Stimulated activated naive CD8-positive, alpha-beta T cell treated with anti-CD3 and anti-CD28 coated beads, Interleukin-15, Interleukin-2, amounts not matched to agents 100 U/mL and 50 U/mL, for 24 hours (primary cell): ENCODE data around the gene CHST12.
"Not testable (repeated sequence)": the region's sequence is repeated elsewhere in the genome, so short reads cannot be mapped to it uniquely, and the experiment has no call there.

ENCODE experiments used
- ATAC-seq: fragments of 150-1000 bp; cut with Tn5 transposase; one replicate; pipeline ENCODE4 v1.10.0; 2021
- DNase-seq: peaks from one replicate; pipeline ENCODE4 v3.0.0; 2021

The CHST12 gene

GRCh38 chr7:2403014-2403717, at the start of gene CHST12:
Gene CHST12, plus strand, starts transcription at chr7:2403611. Its CDS starts 29,029 bp downstream, at chr7:2432640.
- DNase-seq (peak; percentile 96), ATAC-seq (peak; percentile 65)

DNA sequence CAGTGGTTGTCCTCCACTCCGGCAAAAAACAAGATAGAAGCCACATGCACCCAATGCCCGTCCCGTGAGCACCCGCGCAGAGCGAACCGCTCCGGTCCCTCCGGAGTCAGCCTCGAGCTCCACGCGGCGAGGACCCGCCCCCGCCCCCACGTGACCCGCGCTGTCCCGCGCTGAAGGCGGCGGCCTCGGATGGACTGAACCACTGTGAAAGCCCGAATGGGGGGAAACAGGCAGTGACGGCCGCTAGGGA, 49.5 kb upstream of the CHST12 start:
- DNase-seq (peak; percentile 93), ATAC-seq (peak; percentile 76)

DNA sequence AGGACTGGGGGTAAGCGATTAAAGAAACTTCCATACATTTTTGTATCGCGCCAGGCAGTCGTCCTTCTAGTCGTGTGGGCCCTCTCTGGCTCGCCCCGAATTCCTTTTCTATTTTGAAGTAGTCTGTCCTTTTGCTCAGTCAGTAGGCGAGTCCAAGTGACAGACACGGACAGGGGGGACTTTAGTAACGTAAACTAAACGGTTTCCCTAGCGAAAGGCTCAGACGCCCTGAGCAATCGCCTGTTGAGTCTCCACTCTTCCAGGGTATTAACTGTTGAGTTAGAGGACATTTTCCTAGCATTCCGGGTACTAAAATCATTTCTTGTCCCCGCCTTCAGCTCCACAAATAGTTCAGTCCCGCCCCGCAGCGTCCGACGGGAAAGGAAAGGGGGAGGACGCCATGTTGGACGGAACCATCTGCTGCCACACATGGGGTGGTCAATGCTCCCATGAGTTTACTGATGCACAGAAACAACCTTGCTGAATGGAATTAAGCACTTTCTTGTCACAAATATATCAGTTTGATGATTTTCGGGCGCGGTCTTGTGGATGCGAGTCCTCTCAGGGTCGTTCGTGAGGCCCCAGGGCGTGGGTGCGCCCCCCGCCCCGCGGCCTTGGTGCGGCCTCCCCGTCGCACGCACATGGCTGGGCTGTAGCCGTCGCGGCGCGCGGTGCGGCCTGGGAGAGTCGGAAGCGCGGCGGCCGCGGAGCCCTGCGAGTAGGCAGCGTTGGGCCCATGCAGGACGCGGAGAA, 49.0 kb upstream of the CHST12 start, which contains the start of gene EIF3B:
Gene EIF3B (plus strand): TSS at position 642 of the 753 bp plus-strand sequence. CDS start 95 bp downstream, at position 737.
- DNase-seq: peak; percentile 88
- peak; percentile 92 for ATAC-seq

DNA sequence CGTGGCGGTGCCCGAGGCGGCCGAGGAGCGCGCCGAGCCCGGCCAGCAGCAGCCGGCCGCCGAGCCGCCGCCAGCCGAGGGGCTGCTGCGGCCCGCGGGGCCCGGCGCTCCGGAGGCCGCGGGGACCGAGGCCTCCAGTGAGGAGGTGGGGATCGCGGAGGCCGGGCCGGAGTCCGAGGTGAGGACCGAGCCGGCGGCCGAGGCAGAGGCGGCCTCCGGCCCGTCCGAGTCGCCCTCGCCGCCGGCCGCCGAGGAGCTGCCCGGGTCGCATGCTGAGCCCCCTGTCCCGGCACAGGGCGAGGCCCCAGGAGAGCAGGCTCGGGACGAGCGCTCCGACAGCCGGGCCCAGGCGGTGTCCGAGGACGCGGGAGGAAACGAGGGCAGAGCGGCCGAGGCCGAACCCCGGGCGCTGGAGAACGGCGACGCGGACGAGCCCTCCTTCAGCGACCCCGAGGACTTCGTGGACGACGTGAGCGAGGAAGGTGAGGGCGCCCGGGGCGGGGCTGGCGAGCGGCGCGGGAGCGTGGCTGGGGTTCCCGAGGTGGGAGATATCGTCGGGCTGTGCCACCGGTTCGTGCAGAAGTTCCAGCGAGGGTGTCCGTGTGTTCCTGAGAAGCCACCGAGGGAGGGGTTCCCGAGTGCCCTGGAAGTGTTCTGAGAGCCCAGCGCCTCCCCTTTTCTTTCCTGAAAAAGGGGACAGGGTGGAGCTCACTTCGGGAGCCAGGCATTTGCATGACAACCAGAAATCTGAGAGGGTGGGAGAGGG, 48.3 kb upstream of the CHST12 start:
- ATAC-seq: peak; percentile 3
- DNase-seq: peak; percentile 42

- ATAC-seq (no peak), DNase-seq (no peak)
Observed at GRCh38 chr7:2355705-2356008, 47.8 kb upstream of the CHST12 start.

GRCh38 chr7:2357165-2357564, 46.2 kb upstream of the CHST12 start:
- DNase-seq: no peak
- ATAC-seq: no peak

DNA sequence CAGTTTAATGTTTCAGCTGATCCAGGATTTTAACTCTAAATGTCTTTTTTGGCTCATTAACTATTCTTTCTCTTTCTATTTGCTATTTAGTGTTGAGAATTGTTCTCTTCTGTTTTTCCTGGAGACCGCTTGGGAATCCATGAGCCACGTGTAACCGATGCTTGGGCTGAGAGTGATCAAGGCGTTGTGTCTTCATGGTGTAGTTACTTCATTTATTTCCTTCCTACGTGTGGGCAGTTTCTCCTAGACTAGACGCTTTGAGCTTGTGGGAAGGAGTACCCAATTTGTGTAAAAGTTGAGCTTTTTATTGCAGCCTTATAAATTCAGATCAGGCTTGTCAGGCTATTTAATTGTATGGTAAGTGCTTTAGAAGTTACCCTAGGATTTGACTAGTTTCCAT, 45.8 kb upstream of the CHST12 start:
- DNase-seq: no peak

DNA sequence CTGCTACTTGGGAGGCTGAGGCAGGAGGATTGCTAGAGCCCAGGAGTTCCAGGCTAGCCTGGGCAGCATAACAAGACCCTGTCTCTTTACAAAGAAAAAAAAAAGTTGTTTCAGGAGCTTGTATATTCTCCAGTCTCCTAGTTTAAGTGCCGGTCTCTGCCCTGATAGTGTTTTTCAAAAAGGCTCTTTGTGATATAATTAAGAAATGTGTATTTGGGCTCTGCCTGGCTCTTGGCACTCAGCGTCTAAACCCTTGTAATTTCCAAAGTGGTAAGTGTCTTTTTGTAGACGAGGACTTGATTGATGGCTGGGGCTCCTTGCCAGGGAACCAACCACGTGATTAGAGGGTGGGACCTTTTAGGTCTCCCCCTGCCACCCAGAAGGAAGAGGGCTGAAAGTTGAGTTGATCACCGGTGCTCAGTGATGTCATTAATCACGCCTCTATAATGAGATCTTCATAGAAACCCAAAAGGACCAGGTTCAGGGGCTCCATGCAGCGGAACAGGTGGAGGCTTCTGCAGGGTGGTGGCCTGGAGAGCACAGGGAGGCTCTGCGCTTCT, 44.4 kb upstream of the CHST12 start:
- ATAC-seq (no peak), DNase-seq (no peak)

More for the DNA sequence above, 45.8 kb upstream of the CHST12 start:
- no peak for ATAC-seq

DNA sequence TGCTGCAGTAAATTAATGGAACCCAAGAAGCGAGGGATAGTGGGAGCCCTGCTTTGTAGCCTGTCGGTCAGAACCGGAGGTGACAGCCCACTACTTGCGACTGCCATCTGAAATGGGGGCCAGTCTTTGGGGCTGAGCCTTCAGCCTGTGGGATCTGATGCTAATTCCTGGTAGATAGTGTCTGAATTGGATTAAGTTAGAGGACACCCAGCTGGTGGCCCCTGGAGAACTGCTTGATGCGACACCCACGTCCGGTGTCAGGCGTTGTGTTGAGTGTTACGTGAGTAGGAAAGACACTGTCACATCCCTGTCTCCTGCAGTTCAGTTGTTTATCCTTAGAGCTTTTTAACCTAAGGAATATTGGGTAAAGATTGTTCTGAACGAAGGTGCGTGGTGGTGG, 43.8 kb upstream of the CHST12 start:
- ATAC-seq (no peak), DNase-seq (no peak)

- DNase-seq: no peak
- no peak for ATAC-seq
Observed at GRCh38 chr7:2360796-2361195, 42.6 kb upstream of the CHST12 start.

GRCh38 chr7:2362385-2363088, 40.9 kb upstream of the CHST12 start:
- ATAC-seq: no peak
- DNase-seq: no peak

DNA sequence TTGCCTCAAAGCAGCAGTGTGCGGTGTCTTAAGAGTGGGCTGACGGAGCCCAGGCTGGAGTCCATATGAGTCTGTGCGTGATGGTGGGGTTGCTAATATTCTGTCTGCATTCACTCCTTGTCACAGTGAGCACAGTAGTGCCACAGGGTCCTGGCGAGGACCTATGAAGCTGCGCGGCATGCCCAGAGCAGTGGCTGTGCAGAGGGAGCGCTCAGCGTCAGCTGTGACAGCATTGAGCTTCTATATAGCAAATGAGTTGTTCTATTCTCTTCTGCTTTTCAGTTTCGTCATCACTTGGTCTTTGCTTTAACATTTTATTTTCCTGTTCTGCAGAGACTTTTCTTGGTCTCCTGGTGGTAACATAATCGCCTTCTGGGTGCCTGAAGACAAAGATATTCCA, 34.3 kb upstream of the CHST12 start:
- ATAC-seq (no peak), DNase-seq (no peak)

- no peak for DNase-seq
- ATAC-seq: no peak
Observed at GRCh38 chr7:2371329-2371728, 32.1 kb upstream of the CHST12 start.

DNA sequence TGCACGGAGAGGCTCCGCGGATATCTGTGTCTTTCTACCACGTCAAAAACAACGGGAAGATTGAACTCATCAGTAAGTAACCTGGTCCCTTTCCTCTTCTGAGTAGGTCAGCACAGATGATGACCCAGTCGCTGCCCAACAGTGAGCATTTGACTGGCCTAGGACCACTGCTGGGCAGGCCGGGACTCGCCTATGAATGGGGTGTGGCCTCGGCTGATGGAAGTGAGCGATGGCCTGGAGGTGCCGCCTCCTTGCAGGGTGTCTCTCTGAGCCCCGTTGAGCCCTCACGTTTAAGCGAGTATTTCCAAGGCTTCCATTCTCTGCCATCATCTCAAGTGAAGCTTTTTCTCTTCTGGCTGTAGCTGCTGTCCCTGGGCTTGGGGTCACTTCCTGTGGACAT, 30.7 kb upstream of the CHST12 start:
- DNase-seq (no peak), ATAC-seq (no peak)

- no peak for ATAC-seq
- DNase-seq: no peak
Observed at GRCh38 chr7:2373124-2373556, 30.3 kb upstream of the CHST12 start.

DNA sequence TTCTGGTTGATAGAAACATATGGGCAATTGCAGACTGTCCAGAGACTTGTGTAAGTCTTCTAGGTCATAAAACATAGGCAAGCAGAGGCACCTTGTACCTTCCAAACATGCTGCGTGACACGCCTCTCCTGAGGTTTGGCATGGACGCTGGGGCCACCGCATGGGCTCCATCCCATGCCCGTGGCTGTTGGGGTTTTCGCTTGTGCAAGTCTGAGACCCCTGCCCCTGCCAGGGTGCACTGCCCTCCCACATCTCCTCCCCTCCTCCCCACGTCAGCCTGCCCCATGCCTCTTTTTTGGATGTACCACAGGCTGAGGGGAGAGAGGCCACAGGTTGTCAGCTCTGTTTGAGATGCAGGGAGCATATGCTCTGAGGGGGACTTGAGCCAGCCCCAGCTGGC, 29.8 kb upstream of the CHST12 start:
- DNase-seq (no peak), ATAC-seq (no peak)

DNA sequence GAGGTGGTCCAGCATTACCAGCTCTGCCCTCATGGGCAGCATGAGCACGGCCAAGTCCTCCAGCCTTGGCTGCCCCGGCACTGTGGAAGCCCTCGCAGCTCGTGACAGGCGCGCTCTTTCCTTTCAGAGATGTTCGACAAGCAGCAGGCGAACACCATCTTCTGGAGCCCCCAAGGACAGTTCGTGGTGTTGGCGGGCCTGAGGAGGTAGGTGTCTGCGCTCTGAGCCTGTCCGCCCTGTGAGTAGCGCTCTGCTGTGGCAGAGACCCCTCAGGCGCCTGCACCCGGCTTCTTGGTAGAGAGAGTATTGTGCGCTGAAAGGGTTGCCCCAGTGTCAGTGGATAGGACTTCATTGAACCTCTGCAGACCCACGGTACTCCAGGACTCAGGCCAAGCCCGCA, 29.0 kb upstream of the CHST12 start:
- ATAC-seq (no peak), DNase-seq (no peak)

DNA sequence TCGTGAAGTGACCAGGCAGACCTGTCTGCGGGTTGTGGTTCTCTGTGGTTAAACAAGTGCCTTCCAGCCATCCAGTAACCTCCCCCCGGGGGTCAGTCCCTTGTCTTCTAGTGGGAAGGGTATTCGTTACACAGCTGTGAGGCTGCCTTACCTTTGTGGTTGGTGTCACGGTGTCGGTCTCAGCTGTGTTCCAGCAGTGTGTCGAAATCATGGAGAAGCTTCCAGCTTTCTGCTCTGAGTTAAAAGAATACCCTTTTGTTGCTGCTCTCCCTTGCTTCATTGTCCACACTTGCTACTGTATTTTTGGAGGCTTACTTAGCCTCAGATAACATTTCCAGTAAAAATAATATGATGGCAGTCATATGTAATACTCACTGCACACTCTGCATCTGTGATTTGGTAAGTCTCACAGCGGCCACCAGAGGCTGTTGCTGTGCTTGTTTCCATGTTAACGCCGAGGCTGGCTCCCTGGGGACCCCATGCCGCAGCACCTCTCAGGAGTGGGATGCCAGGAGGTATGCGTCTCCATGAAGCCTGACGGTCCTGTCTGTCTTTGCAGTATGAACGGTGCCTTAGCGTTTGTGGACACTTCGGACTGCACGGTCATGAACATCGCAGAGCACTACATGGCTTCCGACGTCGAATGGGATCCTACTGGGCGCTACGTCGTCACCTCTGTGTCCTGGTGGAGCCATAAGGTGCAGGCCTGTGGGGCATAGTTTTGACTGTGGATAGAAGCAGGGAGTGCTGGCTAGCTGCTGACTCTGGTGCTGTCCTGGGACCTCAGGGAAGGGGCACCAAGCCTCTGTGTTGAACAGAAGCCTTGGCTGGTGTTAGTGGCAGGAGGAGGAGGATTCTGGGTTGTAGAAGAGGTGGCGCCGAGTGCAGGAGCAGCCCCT, 28.3 kb upstream of the CHST12 start:
- ATAC-seq (no peak), DNase-seq (no peak)

DNA sequence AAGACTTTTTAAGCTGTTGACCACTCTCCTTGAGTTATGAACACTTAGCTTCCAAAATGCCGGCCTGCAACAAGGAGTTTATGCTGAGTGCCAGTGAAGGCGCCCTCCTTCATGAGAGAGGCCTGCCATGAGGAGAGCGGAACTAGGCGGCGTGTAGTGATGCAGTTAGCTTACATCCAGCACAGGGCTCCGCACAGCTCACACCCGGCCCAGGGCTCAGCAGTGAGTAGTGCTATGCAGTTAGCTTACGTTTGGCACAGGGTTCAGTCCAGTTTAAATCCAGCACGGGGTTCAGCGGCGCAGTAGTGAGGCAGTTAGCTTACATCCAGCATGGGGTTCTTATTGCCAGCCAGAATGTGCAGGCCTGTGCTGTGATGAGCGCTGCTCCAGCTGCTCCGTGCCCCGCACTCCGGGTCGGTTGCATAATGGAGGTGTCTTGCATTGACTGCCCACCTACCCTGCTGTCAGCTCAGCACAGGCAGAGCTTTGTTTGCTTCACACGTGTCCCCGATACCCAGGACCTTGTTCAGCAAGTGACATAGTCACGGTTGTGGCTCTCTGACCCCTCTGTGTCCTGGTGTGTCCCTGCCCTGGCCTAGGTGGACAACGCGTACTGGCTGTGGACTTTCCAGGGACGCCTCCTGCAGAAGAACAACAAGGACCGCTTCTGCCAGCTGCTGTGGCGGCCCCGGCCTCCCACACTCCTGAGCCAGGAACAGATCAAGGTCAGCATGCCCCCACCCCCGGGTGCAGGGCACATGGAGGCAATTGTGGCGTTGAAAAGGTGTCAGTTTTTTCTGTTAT, 26.9 kb upstream of the CHST12 start:
- no peak for ATAC-seq

DNA sequence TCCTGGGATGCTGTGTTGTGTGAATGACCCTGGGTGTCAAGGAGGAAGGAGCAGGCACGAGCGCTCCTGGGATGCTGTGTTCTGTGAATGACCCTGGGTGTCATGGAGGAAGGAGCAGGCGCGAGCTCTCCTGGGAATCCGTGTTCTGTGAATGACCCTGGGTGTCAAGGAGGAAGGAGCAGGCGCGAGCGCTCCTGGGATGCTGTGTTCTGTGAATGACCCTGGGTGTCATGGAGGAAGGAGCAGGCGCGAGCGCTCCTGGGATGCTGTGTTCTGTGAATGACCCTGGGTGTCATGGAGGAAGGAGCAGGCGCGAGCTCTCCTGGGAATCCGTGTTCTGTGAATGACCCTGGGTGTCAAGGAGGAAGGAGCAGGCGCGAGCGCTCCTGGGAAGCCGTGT, 25.9 kb upstream of the CHST12 start:
- not testable (repeated sequence) for DNase-seq, ATAC-seq

More for the DNA sequence above, 26.9 kb upstream of the CHST12 start:
- no peak for DNase-seq
